ENCODE data around the gene HOXC6. TPM values are rescaled to one million over a fixed set of nuclear protein-coding genes. Genes with fewer than 3 reads are reported as not detected.

HOXC6 gene
- total RNA-seq, 1 experiment from 2014 or later = 10.2 TPM

GRCh38 chr12:54001283-54002187 lies 26.7 kb upstream of the HOXC6 start:
- intact Hi-C loops (cut with micrococcal nuclease; ENCODE audit: unreplicated experiment) = no loop called here
- no TSS peak for BruUV-seq (replicated peaks)
- ChIA-PET POLR2A (no interaction called here), CTCF (interaction anchor here (1.1 kb wide), 1 partner anchor 200 kb away, joined by 3 read pairs; no protein-coding TSS in a partner anchor)
- Histone ChIP-seq H3K4me3 (ENCODE audit: low read depth, low read length) (no peak overlapping the region), H3K4me1 (peaks cover 12% of the 10 kb centered on the region), H3K9me3 (no peaks in the 10 kb centered on the region), H3K36me3 (ENCODE audit: control insufficient read depth, insufficient read depth, low read length) (no peaks in the 10 kb centered on the region), H3K27me3 (replicated peaks; ENCODE audit: control insufficient read depth, insufficient read depth, low read length) (no peaks in the 10 kb centered on the region)
- H3K9me3 Mint-ChIP-seq (ENCODE audit: unreplicated experiment) = no peaks in the 10 kb centered on the region
- H3K4me3 Mint-ChIP-seq (ENCODE audit: unreplicated experiment) = no peak overlapping the region
- DNase-seq = no peak
- no peaks in the 10 kb centered on the region for H3K27me3 Mint-ChIP-seq (ENCODE audit: insufficient read depth, unreplicated experiment)
- H3K36me3 Mint-ChIP-seq (ENCODE audit: insufficient read depth, unreplicated experiment) = no peaks in the 10 kb centered on the region
- peaks cover 7% of the 10 kb centered on the region for H3K4me1 Mint-ChIP-seq (ENCODE audit: low read depth, unreplicated experiment)
- no peak for TF ChIP-seq CTCF (IDR thresholded peaks at IDR 0.05; ENCODE audit: insufficient read depth in 1 of 2, low read depth in 1 of 2, low read length in 1 of 2, severe bottlenecking in 1 of 2, unreplicated experiment in 1 of 2)
- no peak overlapping the region for H3K27ac Mint-ChIP-seq (ENCODE audit: unreplicated experiment)

GRCh38 chr12:54002278-54002914 lies 25.8 kb upstream of the HOXC6 start:
- H3K36me3 ChIP-seq (ENCODE audit: control insufficient read depth, insufficient read depth, low read length) = no peaks in the 10 kb centered on the region
- intact Hi-C loops (cut with micrococcal nuclease; ENCODE audit: unreplicated experiment) = no loop called here
- Mint-ChIP-seq H3K4me1 (ENCODE audit: low read depth, unreplicated experiment) (peaks cover 7% of the 10 kb centered on the region), H3K4me3 (ENCODE audit: unreplicated experiment) (no peak overlapping the region), H3K27ac (ENCODE audit: unreplicated experiment) (no peak overlapping the region), H3K27me3 (ENCODE audit: insufficient read depth, unreplicated experiment) (no peaks in the 10 kb centered on the region), H3K36me3 (ENCODE audit: insufficient read depth, unreplicated experiment) (no peaks in the 10 kb centered on the region), H3K9me3 (ENCODE audit: unreplicated experiment) (no peaks in the 10 kb centered on the region)
- no peaks in the 10 kb centered on the region for H3K9me3 ChIP-seq
- no peaks in the 10 kb centered on the region for H3K27me3 ChIP-seq (replicated peaks; ENCODE audit: control insufficient read depth, insufficient read depth, low read length)
- no peak for TF ChIP-seq CTCF (IDR thresholded peaks at IDR 0.05; ENCODE audit: insufficient read depth in 1 of 2, low read depth in 1 of 2, low read length in 1 of 2, severe bottlenecking in 1 of 2, unreplicated experiment in 1 of 2)
- H3K4me1 ChIP-seq = peaks cover 17% of the 10 kb centered on the region
- POLR2A ChIA-PET = no interaction called here
- no peak for DNase-seq
- no peak overlapping the region for H3K4me3 ChIP-seq (ENCODE audit: low read depth, low read length)
- no TSS peak for BruUV-seq (replicated peaks)
- CTCF ChIA-PET = no interaction called here

DNA sequence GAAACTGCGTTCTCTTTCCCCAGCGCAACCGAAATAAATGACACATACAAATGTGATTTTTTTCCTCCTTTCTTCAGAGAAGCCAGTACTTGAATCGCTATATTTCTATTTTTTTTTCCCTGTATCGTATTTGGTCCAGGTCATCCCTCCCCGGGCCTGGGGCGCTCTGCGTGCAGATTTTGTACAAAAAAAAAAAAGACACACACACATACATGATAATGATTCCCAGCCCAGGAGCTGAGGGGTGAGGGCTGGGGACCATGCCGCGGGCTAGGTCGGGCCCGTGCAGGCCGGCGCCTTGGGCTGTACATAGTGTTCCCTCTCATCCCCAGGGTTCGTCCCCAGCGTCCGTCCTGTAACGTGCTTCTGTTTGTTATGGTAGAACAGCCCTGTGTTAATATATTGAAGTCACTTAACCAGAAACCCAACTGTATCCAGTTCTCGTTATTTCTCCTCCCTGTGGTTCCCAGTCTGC lies 25.3 kb upstream of the HOXC6 start:
- peaks cover 7% of the 10 kb centered on the region for H3K4me1 Mint-ChIP-seq (ENCODE audit: low read depth, unreplicated experiment)
- no peaks in the 10 kb centered on the region for H3K27me3 Mint-ChIP-seq (ENCODE audit: insufficient read depth, unreplicated experiment)
- H3K36me3 Mint-ChIP-seq (ENCODE audit: insufficient read depth, unreplicated experiment) = no peaks in the 10 kb centered on the region
- ChIA-PET CTCF (no interaction called here), POLR2A (no interaction called here)
- intact Hi-C loops (cut with micrococcal nuclease; ENCODE audit: unreplicated experiment) = no loop called here
- H3K27me3 ChIP-seq (replicated peaks; ENCODE audit: control insufficient read depth, insufficient read depth, low read length) = no peaks in the 10 kb centered on the region
- H3K27ac Mint-ChIP-seq (ENCODE audit: unreplicated experiment) = no peak overlapping the region
- H3K4me1 ChIP-seq = peaks cover 23% of the 10 kb centered on the region
- no peak for TF ChIP-seq CTCF (IDR thresholded peaks at IDR 0.05; ENCODE audit: insufficient read depth in 1 of 2, low read depth in 1 of 2, low read length in 1 of 2, severe bottlenecking in 1 of 2, unreplicated experiment in 1 of 2)
- H3K9me3 ChIP-seq = no peaks in the 10 kb centered on the region
- BruUV-seq (replicated peaks) = no TSS peak
- H3K4me3 Mint-ChIP-seq (ENCODE audit: unreplicated experiment) = no peak overlapping the region
- no peaks in the 10 kb centered on the region for H3K9me3 Mint-ChIP-seq (ENCODE audit: unreplicated experiment)
- H3K4me3 ChIP-seq (ENCODE audit: low read depth, low read length) = no peak overlapping the region
- no peak for DNase-seq
- no peaks in the 10 kb centered on the region for H3K36me3 ChIP-seq (ENCODE audit: control insufficient read depth, insufficient read depth, low read length)
